Inflammatory macrophage (primary cell): ENCODE measurements around the gene SPG11.

ENCODE experiments used
- DNase-seq, 2 donors: peaks; one replicate each; pipeline ENCODE4 v3.0.0-alpha.2; 2020 to 2022

SPG11 gene

DNA sequence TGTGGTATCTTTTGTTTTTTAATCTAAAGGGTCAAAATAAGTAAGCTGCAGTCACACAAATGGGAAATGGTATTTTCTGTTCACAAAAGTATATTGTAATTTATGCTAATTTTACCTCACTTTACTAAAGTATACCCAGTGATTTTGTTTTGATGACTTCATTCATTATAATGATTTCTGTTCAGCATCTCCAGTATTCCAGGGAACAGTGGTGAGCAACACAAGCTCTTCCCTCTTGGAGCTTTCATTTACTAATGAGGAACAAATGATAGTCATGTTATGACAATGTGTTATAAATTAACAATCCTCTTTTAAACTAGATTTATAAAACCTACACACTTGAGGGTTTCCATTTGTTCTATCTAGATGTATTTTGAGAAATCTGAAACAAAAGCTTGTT is 147.0 kb downstream of the SPG11 start:
- DNase-seq, result no peak
